Suprapubic skin (tissue), 4 donors: Measurements from ENCODE around the gene KIF4A. TPM values are rescaled to one million over a fixed set of nuclear protein-coding genes. Genes with fewer than 3 reads are reported as not detected.
A peak's percentile ranks its signal among the peaks of the same experiment; 100 is the strongest.

Experiments used
- DNase-seq, 2 donors: peaks; one replicate each; pipeline ENCODE4 v3.0.0-alpha.2; 2019; ENCODE audit warnings: low spot score in 2 of 2
- H3K27ac ChIP-seq: fragments of 200-600 bp; sonication (generic); one replicate; pipeline ENCODE4 v1.5.1; 2019
- H3K27me3 ChIP-seq: fragments of 200-600 bp; sonication (generic); one replicate; pipeline ENCODE4 v1.5.1; 2019
- H3K36me3 ChIP-seq: fragments of 200-600 bp; sonication (generic); one replicate; pipeline ENCODE4 v1.5.1; 2019
- H3K4me1 ChIP-seq: fragments of 200-600 bp; sonication (generic); one replicate; pipeline ENCODE4 v1.5.1; 2019
- H3K4me3 ChIP-seq: fragments of 200-600 bp; sonication (generic); one replicate; pipeline ENCODE4 v1.5.1; 2019; ENCODE audit warnings: mild to moderate bottlenecking
- H3K9me3 ChIP-seq: fragments of 200-600 bp; sonication (generic); one replicate; pipeline ENCODE4 v1.5.1; 2019
- CTCF ChIP-seq, 2 donors: fragments of 200-600 bp in 1 of 2; fragments of 450-650 bp in 1 of 2; sonication (generic) in 1 of 2; IDR thresholded peaks; one replicate each; pipeline ENCODE4 v1.5.1; 2016 to 2019; ENCODE audit warnings: antibody characterized with exemption in 2 of 2, mild to moderate bottlenecking in 1 of 2, moderate library complexity in 1 of 2
- EP300 ChIP-seq: sonication (generic); formaldehyde crosslinking; IDR thresholded peaks from one replicate; pipeline ENCODE4 v1.6.1; 2017; ENCODE audit warnings: antibody characterized with exemption
- POLR2A ChIP-seq, 2 donors: fragments of 450-650 bp; IDR thresholded peaks; one replicate each; pipeline ENCODE4 v1.6.1; 2017; ENCODE audit warnings: antibody characterized with exemption in 2 of 2, mild to moderate bottlenecking in 2 of 2, moderate library complexity in 2 of 2
- POLR2AphosphoS5 ChIP-seq, 3 donors: sonication (generic); formaldehyde crosslinking; IDR thresholded peaks; one replicate each; pipeline ENCODE4 v1.6.1; 2017; ENCODE audit warnings: antibody characterized with exemption in 3 of 3
- WGBS: methylation state at CpG from one replicate; pipeline ENCODE4 v1.1.5; 2018; 5-methylcytosine and 5-hydroxymethylcytosine counted together
- total RNA-seq, 4 donors: library from RNA; depleted of rRNA; stranded (reverse); fragments of >200 nt; gene quantifications; one replicate each; pipeline ENCODE4 v1.1.0, GENCODE V29; 2016

The KIF4A gene
- total RNA-seq, 4 donors from 2014 or later: 1.4 to 2.3 (median 1.9) TPM

GRCh38 chrX:70455366-70456202, 165.7 kb downstream of the KIF4A start:
- Histone ChIP-seq H3K4me1 (peaks cover 16% of the 10 kb centered on the region), H3K9me3 (no peaks in the 10 kb centered on the region), H3K4me3 (peak overlapping the region; percentile 54), H3K27me3 (no peaks in the 10 kb centered on the region), H3K36me3 (no peaks in the 10 kb centered on the region), H3K27ac (peak overlapping the region; percentile 78)
- no peak for DNase-seq
- no peak for TF ChIP-seq CTCF (IDR thresholded peaks at IDR 0.05)
- TF ChIP-seq EP300: no peak
- no peak for TF ChIP-seq POLR2A (IDR thresholded peaks at IDR 0.05)
- 44% methylated on average over 32 of the region's 32 CpGs for WGBS

DNA sequence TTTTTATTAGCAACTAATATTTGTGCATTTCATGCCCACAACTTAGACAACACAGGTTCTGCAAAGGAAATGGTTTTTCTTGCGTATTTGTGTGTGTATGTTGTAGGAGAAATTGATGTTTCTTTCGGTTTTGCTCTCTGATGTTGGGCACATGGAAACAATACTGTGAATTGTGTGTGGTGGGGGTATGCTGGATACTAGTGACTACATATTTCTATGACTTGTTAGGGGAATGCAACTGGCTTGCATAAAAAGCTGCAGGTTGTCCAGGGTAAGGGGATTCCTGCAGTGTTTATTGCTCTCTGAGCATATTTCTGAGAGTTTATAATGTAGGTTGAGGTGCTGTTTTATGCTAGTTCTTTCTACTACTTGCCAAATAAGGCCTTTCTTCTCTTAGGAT, 166.4 kb downstream of the KIF4A start:
- H3K4me3 ChIP-seq: peak overlapping the region; percentile 54
- WGBS: 44% methylated on average over 2 of the region's 2 CpGs
- H3K9me3 ChIP-seq: no peaks in the 10 kb centered on the region
- TF ChIP-seq CTCF (IDR thresholded peaks at IDR 0.05): no peak
- no peak for TF ChIP-seq POLR2AphosphoS5 (IDR thresholded peaks at IDR 0.05)
- TF ChIP-seq EP300: no peak
- TF ChIP-seq POLR2A (IDR thresholded peaks at IDR 0.05): no peak
- H3K27ac ChIP-seq: no peak overlapping the region
- H3K4me1 ChIP-seq: peaks cover 16% of the 10 kb centered on the region
- no peaks in the 10 kb centered on the region for H3K27me3 ChIP-seq
- H3K36me3 ChIP-seq: no peaks in the 10 kb centered on the region
- no peak for DNase-seq

GRCh38 chrX:70461026-70461425, 171.1 kb downstream of the KIF4A start:
- no peaks in the 10 kb centered on the region for H3K9me3 ChIP-seq
- no peaks in the 10 kb centered on the region for H3K27me3 ChIP-seq
- DNase-seq: no peak
- H3K27ac ChIP-seq: no peak overlapping the region
- TF ChIP-seq POLR2AphosphoS5 (IDR thresholded peaks at IDR 0.05) (no peak), POLR2A (IDR thresholded peaks at IDR 0.05) (no peak), EP300 (no peak), CTCF (IDR thresholded peaks at IDR 0.05) (no peak)
- no peak overlapping the region for H3K4me3 ChIP-seq
- no peaks in the 10 kb centered on the region for H3K36me3 ChIP-seq
- H3K4me1 ChIP-seq: no peaks in the 10 kb centered on the region
- 72% methylated on average over 2 of the region's 2 CpGs for whole genome bisulfite sequencing

GRCh38 chrX:70464051-70464450, 174.1 kb downstream of the KIF4A start:
- H3K4me3 ChIP-seq: no peak overlapping the region
- no peak for TF ChIP-seq POLR2A (IDR thresholded peaks at IDR 0.05)
- TF ChIP-seq CTCF (IDR thresholded peaks at IDR 0.05): no peak
- no peak for TF ChIP-seq EP300
- no peak for TF ChIP-seq POLR2AphosphoS5 (IDR thresholded peaks at IDR 0.05)
- no peak overlapping the region for H3K27ac ChIP-seq
- no peaks in the 10 kb centered on the region for H3K36me3 ChIP-seq
- DNase-seq: no peak
- no peaks in the 10 kb centered on the region for H3K9me3 ChIP-seq
- H3K4me1 ChIP-seq: no peaks in the 10 kb centered on the region
- no peaks in the 10 kb centered on the region for H3K27me3 ChIP-seq

DNA sequence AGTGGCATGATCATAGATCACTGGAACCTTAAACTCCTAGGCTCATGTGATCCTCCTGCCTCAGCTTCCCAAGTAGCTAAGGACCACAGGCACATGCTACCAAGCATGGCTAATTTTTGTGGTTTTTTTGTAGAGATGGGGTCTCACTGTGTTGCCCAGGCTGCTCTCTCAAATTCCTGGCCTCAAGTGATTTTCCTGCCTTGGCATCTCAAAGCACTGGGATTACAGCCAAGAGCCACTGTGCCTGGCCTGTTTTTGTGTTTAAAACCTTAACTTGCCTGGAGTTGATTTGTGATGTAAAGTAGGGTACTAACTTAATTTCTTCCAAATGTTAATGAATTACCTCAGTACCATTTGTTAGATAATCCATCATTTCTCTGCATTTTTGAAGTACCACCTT, 177.1 kb downstream of the KIF4A start:
- Histone ChIP-seq H3K27ac (no peak overlapping the region), H3K9me3 (no peaks in the 10 kb centered on the region), H3K27me3 (no peaks in the 10 kb centered on the region), H3K4me1 (no peaks in the 10 kb centered on the region), H3K36me3 (no peaks in the 10 kb centered on the region), H3K4me3 (no peak overlapping the region)
- no peak for DNase-seq
- no peak for TF ChIP-seq POLR2A (IDR thresholded peaks at IDR 0.05)
- TF ChIP-seq CTCF (IDR thresholded peaks at IDR 0.05): no peak
- no peak for TF ChIP-seq EP300
- no peak for TF ChIP-seq POLR2AphosphoS5 (IDR thresholded peaks at IDR 0.05)
